Measurements from ENCODE around the gene MYBPC2. TPM values are rescaled to one million over a fixed set of nuclear protein-coding genes. Genes with fewer than 3 reads are reported as not detected.

MYBPC2 gene
- total and polyA plus RNA-seq, 2 donors (not counting 1 experiment from before 2014, with no cell fraction given): 1.1 to 1.7 TPM

DNA sequence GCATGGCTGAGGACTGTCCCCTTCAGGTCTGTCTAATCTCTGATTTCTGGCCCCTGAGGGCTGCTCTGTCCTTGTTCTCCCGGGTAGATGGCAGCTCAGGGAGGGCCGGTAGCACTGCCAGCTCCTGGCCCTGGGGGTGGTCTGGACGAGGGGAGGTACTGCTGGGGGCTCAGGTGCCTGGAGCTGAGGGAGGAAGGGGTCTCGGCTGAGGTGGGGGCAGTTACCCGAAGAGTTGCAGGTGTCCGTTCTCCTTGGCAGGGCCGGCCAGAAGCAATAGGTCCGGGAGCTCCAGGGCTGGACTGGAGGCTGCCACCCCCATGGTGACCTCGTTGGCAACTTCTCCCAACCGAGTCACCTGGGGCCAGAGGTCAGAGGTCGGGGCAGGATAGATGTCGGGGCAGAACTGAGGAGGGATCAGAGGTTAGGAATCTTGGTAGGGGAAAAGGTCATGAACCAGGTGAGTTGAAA lies 42.4 kb downstream of the MYBPC2 start:
- Mint-ChIP-seq H3K27ac (peak overlapping the region; percentile 94), H3K4me1 (peaks cover 29% of the 10 kb centered on the region), H3K9me3 (ENCODE audit: insufficient read depth) (no peaks in the 10 kb centered on the region), H3K27me3 (no peaks in the 10 kb centered on the region), H3K4me3 (peak overlapping the region; percentile 64)
- no peak overlapping the region for H3K4me3 ChIP-seq (ENCODE audit: control extremely low read depth in 1 of 5, extremely low read depth in 1 of 5, insufficient read depth in 1 of 5, low read depth in 2 of 5, low read length in 4 of 5)
- peaks cover 32% of the 10 kb centered on the region for H4K20me1 ChIP-seq (ENCODE audit: control insufficient read depth, insufficient read depth, low read length, poor library complexity, severe bottlenecking)
- 92% methylated on average over 12 of the region's 12 CpGs for WGBS (ENCODE audit: insufficient coverage)
- DNase-seq (no peak), ATAC-seq (ENCODE audit: low read depth) (no peak)
- TF ChIP-seq, protein P1, sequence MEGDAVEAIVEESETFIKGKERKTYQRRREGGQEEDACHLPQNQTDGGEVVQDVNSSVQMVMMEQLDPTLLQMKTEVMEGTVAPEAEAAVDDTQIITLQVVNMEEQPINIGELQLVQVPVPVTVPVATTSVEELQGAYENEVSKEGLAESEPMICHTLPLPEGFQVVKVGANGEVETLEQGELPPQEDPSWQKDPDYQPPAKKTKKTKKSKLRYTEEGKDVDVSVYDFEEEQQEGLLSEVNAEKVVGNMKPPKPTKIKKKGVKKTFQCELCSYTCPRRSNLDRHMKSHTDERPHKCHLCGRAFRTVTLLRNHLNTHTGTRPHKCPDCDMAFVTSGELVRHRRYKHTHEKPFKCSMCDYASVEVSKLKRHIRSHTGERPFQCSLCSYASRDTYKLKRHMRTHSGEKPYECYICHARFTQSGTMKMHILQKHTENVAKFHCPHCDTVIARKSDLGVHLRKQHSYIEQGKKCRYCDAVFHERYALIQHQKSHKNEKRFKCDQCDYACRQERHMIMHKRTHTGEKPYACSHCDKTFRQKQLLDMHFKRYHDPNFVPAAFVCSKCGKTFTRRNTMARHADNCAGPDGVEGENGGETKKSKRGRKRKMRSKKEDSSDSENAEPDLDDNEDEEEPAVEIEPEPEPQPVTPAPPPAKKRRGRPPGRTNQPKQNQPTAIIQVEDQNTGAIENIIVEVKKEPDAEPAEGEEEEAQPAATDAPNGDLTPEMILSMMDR (IDR thresholded peaks at IDR 0.05): no peak
- TF ChIP-seq EZH2 (IDR thresholded peaks at IDR 0.05; ENCODE audit: borderline replicate concordance, insufficient read depth, low read depth, low read length, poor library complexity, severe bottlenecking): no peak
- H3K27ac ChIP-seq (ENCODE audit: low read length in 2 of 2): no peak overlapping the region
- peaks cover 0 to 23% of the 10 kb centered on the region in 2 experiments for H3K36me3 ChIP-seq (replicated peaks in 1 of 2; ENCODE audit: control extremely low read depth in 1 of 2, control insufficient read depth in 1 of 2, extremely low read depth in 1 of 2, insufficient read depth in 2 of 2, low read length in 1 of 2)
- intact Hi-C loops (cut with micrococcal nuclease): no loop called here
- POLR2A ChIA-PET: interaction anchor here (0.5 kb wide), 1 partner anchor 16 kb away, joined by 4 read pairs; no protein-coding TSS in a partner anchor
- H3K9ac ChIP-seq (ENCODE audit: low read length): no peak overlapping the region
- H3K9me3 ChIP-seq (ENCODE audit: control extremely low read depth in 1 of 3, control insufficient read depth in 2 of 3, insufficient read depth in 1 of 3, low read length in 2 of 3): peaks cover 0 to 11% (median 0%) of the 10 kb centered on the region in 3 donors
- CTCF ChIA-PET: interaction anchor here (1.8 kb wide), 1 partner anchor 13 kb away, joined by 8 read pairs; no protein-coding TSS in a partner anchor
- peaks cover 35% of the 10 kb centered on the region for H3K79me2 ChIP-seq (ENCODE audit: control insufficient read depth, insufficient read depth, low read length)
- H3K4me1 ChIP-seq (ENCODE audit: control insufficient read depth in 2 of 2, insufficient read depth in 2 of 2, low read length in 2 of 2): peaks cover 14 to 23% of the 10 kb centered on the region in 2 donors
- H2AFZ ChIP-seq (ENCODE audit: insufficient read depth, low read depth, low read length, poor library complexity, severe bottlenecking): no peak overlapping the region
- H3K27me3 ChIP-seq (replicated peaks in 1 of 4; ENCODE audit: control extremely low read depth in 1 of 4, control insufficient read depth in 3 of 4, insufficient read depth in 4 of 4, low read length in 3 of 4): no peaks in the 10 kb centered on the region
- no peak overlapping the region for H3K4me2 ChIP-seq (replicated peaks; ENCODE audit: low read depth, low read length, poor library complexity, severe bottlenecking)

DNA sequence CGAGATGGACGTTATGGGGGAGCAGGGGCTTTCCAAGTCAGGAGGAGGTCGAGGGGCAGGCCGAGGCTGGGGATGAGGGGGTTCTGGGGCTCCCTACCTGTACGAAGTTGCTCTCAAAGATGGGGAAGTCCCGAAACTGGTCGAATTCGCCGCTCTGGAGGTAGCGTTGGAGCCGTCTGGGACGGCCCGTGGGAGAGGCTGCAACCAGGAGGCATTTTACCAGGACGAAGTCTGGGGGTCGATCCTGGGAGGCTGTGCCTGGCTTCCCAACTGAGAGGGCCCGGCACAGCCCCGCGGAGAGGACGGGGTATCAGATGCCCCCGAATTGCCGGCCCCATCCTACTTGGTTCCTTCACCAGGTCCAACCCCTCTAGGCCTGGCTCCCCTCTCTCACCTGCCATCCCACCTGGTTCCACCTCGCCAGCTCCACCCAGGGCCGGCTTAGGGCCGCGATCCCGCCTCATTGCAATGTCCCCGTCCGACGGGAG lies 43.1 kb downstream of the MYBPC2 start:
- Histone ChIP-seq H3K9me3 (ENCODE audit: control extremely low read depth in 1 of 3, control insufficient read depth in 2 of 3, insufficient read depth in 1 of 3, low read length in 2 of 3) (peaks cover 0 to 11% (median 0%) of the 10 kb centered on the region in 3 donors), H4K20me1 (ENCODE audit: control insufficient read depth, insufficient read depth, low read length, poor library complexity, severe bottlenecking) (peaks cover 38% of the 10 kb centered on the region), H3K4me3 (ENCODE audit: control extremely low read depth in 1 of 5, extremely low read depth in 1 of 5, insufficient read depth in 1 of 5, low read depth in 2 of 5, low read length in 4 of 5) (peak overlapping the region in 1 of 5 experiments; percentile 98), H3K36me3 (replicated peaks in 1 of 2; ENCODE audit: control extremely low read depth in 1 of 2, control insufficient read depth in 1 of 2, extremely low read depth in 1 of 2, insufficient read depth in 2 of 2, low read length in 1 of 2) (peaks cover 0 to 29% of the 10 kb centered on the region in 2 experiments), H3K79me2 (ENCODE audit: control insufficient read depth, insufficient read depth, low read length) (peaks cover 41% of the 10 kb centered on the region), H3K4me2 (replicated peaks; ENCODE audit: low read depth, low read length, poor library complexity, severe bottlenecking) (peak overlapping the region; percentile 99), H3K27me3 (replicated peaks in 1 of 4; ENCODE audit: control extremely low read depth in 1 of 4, control insufficient read depth in 3 of 4, insufficient read depth in 4 of 4, low read length in 3 of 4) (no peaks in the 10 kb centered on the region), H2AFZ (ENCODE audit: insufficient read depth, low read depth, low read length, poor library complexity, severe bottlenecking) (no peak overlapping the region), H3K4me1 (ENCODE audit: control insufficient read depth in 2 of 2, insufficient read depth in 2 of 2, low read length in 2 of 2) (peaks cover 14 to 23% of the 10 kb centered on the region in 2 donors), H3K9ac (ENCODE audit: low read length) (no peak overlapping the region), H3K27ac (ENCODE audit: low read length in 2 of 2) (peak overlapping the region; percentile 48 to 90)
- TF ChIP-seq, protein P1 (IDR thresholded peaks at IDR 0.05): no peak
- H3K4me3 Mint-ChIP-seq: peak overlapping the region; percentile 99
- no peaks in the 10 kb centered on the region for H3K9me3 Mint-ChIP-seq (ENCODE audit: insufficient read depth)
- peaks cover 29% of the 10 kb centered on the region for H3K4me1 Mint-ChIP-seq
- DNase-seq: no peak
- 87% methylated on average over 29 of the region's 29 CpGs for WGBS (ENCODE audit: insufficient coverage)
- intact Hi-C loops (cut with micrococcal nuclease): loop anchor here (1.0 kb wide), 2 partner anchors 15 to 60 kb away; no protein-coding TSS in a partner anchor
- no peak for ATAC-seq (ENCODE audit: low read depth)
- ChIA-PET CTCF (no interaction called here), POLR2A (interaction anchor here (0.5 kb wide), 1 partner anchor 17 kb away, joined by 4 read pairs; no protein-coding TSS in a partner anchor)
- H3K27ac Mint-ChIP-seq: peak overlapping the region; percentile 94
- no peaks in the 10 kb centered on the region for H3K27me3 Mint-ChIP-seq

Data from B cell (primary cell).